Measurements from ENCODE around the gene PHTF2.

PHTF2 gene

GRCh38 chr7:77879272-77879671 lies 80.7 kb downstream of the PHTF2 start:
- DNase-seq: no peak

DNA sequence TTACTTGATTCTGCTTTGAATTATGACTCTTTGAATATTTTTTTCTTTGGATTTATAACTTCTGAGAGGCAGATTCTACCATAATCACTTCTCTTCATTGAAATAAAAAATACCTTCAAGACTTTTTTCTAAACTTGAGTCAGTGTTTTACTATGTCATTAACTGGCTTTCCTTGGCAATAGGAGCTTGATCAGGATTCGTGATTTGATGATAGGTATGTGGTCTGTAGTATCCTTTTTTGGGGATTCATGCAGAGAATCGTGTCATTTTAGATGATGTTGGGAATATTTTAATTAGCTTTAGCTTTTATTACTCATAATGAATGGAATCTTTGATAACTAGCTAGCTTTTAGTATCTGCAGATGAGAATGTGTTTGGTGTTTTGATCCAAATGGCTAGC lies 83.3 kb downstream of the PHTF2 start:
- DNase-seq: no peak

GRCh38 chr7:77885155-77885554 lies 86.6 kb downstream of the PHTF2 start:
- no peak for DNase-seq

GRCh38 chr7:77887567-77887966 lies 89.0 kb downstream of the PHTF2 start:
- peak; percentile 78 for DNase-seq

DNA sequence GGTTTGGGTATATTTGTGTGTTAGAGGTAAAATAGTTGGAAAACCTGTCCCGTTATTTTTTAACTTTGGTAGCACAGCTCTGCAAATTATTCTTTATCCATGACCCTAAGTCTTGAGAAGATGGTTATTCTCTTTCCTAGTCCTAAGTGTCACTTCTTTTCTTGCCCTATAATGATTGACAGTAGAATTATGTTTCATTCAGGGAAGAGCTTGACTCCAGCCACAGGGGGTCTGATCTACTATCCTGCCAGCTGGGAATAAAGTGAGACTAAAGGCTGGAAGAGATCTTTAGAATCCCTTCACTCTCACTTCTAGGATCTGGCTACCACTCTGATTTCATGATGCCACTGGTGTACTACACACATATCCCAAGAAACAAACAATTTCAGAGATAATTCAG lies 90.4 kb downstream of the PHTF2 start:
- no peak for DNase-seq

- DNase-seq: no peak
Observed at GRCh38 chr7:77893813-77894212, 95.2 kb downstream of the PHTF2 start.

DNA sequence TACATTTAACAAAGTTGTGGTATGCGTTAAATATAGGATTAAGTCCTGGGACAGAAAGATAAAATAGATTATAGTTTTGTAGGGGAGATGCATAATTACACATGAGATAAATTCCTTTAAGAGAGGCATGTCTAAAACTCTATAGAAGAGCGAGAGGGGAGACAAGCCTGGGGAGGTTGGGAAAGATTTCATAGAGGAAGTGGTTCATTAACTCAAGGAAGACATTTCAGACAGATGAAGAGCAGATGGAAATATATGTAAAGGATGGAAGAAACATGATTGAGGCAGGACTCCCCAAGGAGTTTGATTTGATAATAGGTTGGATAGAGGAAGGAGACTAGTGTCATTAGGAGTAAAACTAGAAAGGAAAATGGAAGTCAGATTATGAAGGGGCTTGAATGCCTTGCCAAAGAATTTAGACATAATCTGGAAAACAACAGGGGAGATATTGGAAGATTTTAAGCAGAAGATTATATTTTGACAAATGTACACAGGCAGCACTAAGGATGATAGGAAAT lies 96.1 kb downstream of the PHTF2 start:
- DNase-seq: no peak

GRCh38 chr7:77895905-77896304 lies 97.3 kb downstream of the PHTF2 start:
- no peak for DNase-seq

- no peak for DNase-seq
Observed at GRCh38 chr7:77897004-77897547, 98.5 kb downstream of the PHTF2 start.

DNA sequence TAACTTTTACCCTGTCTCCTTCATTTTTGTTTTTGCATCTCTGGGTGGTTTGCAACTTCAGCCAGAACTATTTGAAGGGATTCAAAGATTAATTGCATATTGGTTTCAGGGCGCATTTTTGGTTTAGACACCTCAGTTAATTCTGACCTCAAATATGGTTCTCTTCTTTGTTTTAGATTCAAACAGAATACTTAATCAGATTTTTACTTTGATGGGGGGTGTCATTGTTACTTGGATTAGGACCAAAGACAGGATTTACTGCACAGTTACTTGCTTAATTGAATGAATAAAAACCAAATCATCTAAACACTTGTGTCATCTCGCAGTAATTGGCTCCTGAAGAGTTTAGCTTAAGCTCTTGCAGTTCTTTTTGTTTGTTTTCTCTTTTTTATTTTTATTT lies 100.9 kb downstream of the PHTF2 start:
- no peak for DNase-seq

DNA sequence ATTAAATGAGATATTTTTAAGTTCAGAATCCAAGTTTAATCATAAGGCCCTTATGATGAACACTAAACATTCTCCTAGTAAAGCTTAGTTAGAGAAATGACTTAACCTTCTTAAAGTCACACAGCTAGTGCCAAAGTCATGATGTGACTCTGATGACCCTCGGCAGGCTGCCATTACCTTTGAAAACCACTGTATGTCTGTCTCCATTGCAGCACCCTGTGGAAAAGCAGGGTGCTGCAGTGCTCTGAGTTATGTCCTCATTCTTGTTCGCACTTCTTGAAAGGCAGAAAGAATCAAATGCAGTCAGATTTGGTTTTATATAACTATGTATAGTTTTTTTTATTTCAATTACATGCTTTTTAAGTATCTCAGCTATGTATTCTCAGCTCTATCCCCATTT lies 105.0 kb downstream of the PHTF2 start:
- peak; percentile 40 for DNase-seq

DNA sequence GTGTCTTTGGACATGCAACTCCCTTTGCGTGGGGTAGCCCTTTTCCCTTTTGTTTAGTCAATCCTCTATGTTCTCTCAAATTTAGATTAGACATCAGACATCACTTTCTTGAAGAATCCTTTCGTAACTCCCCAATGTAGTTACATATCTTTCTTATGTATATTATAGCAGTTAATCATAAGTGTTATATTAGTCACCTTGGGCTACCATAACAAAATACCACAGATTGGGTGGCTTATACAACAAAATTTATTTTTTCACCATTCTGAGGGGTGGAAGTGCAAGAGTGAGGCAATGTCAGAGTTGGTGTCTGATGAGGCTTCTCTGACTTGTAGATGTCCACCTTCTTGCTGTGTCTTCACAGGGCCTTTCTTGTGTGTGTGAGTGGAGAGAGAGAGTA lies 105.7 kb downstream of the PHTF2 start:
- peak; percentile 42 for DNase-seq

- DNase-seq: no peak
Observed at GRCh38 chr7:77907281-77907680, 108.7 kb downstream of the PHTF2 start.

GRCh38 chr7:77908664-77909063 lies 110.1 kb downstream of the PHTF2 start:
- DNase-seq: no peak

DNA sequence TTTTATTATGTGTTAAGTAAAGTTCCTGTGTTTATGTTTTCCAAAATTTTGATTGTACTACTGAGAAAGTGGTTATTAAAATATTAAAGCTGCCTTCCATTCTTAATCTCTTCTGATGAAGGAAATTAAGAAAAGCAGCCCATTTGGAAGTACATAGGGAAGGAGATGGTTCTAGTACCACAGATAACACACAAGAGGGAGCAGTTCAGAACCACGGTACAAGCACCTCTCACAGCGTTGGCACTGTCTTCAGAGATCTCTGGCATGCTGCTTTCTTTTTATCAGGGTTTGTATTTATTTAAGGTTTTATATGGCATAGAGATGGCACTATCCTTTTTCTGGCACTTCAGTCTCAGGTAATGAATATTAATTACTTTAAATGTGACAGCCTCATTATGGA lies 111.6 kb downstream of the PHTF2 start:
- no peak for DNase-seq

DNA sequence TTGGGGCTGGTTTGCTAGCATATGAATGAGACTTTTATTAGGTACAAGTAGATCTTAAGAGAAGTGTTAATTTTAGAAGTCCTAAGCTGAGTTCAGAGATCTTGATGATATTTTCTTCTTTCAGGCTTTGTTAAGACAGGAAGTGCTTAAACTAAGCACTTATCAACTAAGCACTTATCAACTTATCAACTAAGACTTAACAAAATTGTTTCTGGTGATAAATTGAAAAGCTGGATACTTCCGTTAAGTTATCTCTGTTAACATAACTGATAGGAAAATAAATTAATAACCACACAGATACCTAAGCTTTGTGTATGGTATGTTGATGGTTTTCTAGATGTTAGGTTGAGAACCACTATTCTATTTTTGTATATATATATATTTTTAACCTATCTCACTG lies 113.7 kb downstream of the PHTF2 start:
- DNase-seq: no peak

DNA sequence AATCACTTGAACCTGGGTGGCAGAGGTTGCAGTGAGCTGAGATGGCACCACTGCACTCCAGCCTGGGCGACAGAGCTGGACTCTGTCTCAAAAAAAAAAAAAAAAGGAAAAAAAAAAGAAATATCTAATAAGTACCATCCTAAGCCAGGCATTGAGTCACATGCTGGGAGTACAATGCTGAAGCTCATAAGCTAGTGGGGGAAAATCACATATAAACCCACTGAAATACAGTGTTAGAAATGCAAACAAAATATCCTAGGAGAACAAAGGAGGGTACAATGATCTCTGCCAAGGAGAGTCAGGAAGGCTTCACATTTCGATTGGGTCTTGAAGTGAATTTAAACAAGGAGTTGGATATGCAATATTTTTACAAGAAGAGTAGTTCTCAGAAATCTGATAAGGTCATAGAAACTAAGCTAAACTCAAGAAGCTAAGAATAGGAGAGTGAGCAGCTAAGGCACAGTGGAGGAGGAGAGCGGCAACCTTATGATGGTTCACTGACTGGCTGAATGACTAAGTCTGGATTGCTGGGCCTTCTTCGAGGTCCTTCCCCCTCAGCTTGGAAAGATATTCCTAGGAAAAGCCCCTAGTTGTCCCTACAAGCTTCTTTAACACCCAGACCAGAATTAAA lies 115.5 kb downstream of the PHTF2 start:
- no peak for DNase-seq

- DNase-seq: no peak
Observed at GRCh38 chr7:77917500-77918262, 119.1 kb downstream of the PHTF2 start.

DNA sequence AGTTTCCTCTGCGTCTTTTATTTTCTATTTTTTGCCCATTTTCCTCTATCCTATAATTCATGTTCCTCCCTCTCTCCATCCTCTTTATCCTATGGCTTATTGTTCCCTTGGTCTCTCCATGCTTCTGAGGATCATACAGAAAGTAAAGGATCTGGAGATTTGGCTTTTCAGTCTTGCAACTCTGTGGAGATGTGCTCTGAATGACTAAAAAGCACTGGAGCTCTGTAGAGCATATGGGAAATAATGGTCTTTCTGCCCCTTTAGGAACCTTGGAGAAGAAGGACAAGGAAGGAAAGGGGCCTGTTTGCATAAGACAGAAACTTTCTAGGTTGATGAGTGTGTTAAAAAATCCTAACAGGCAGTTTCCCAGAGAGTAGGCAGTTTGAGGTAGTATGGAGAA lies 120.1 kb downstream of the PHTF2 start:
- no peak for DNase-seq

DNA sequence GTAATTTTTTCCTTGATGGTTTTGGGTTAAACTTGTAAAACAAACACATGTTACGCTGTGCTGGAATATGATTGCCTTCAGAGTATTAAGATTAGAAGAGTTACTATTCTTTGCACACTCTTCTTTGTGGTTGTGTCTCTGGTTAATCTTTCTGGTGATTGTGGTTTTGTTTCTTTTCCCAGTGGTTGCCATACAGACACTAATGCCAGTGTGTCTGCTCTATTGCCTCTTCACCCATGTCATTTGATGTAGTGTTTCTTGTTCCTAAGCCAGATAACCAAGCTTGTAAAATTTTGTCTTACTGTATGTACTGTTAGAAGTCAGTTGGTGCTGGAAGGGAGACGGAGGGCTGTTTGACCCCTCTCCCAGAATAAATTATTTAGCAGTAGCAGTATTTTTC lies 124.8 kb downstream of the PHTF2 start:
- DNase-seq: no peak

DNA sequence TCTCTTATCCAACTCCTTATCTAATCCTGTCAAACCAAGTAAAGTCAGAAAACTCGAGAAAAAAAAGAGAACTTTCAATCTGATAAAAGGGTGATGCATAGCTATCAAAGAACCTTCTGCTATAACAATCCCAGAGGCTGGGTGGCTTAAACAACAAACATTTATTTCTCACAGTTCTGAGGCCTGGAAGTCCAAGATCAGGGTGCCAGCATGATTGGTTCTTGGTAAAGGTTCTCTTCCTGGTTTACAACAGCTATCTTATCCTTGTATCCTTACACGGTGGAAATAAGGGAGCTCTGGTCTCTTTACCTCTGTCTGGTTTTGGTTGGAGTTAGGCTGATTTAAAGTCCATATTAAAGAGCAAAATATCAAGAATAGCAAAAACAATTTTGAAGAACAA lies 131.9 kb downstream of the PHTF2 start:
- no peak for DNase-seq

- no peak for DNase-seq
Observed at GRCh38 chr7:77931841-77932240, 133.3 kb downstream of the PHTF2 start.

DNA sequence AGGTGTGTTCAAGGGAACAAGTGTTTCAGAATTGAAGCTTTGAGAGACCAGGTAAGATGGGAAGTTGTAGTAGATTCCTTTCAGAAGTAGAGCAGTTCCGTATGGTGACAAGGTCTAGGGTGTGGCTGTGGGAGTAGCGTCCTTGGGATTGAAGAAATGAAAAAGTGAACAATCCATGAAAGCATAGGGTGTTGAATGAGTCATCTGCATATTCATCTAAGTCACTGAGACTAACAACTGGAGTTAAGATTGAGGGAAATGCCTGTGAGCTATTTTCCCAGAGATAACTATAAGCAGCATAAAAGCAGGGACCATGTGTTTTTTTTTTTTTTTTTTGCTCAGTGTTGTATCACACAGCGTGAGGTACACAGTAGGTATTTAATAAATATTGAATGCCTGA lies 134.8 kb downstream of the PHTF2 start:
- peak; percentile 45 for DNase-seq
